HG02943 (cell line): ENCODE measurements around the gene TAS2R9.
"Not testable (repeated sequence)": the region's sequence is repeated elsewhere in the genome, so short reads cannot be mapped to it uniquely, and the experiment has no call there.

ENCODE experiments used
- ATAC-seq: cut with Tn5 transposase; IDR thresholded peaks from one replicate; pipeline ENCODE4 v1.9.1; 2021; ENCODE audit warnings: mild to moderate bottlenecking, low read depth, moderate library complexity; ENCODE audit not compliant: unreplicated experiment

TAS2R9 gene

DNA sequence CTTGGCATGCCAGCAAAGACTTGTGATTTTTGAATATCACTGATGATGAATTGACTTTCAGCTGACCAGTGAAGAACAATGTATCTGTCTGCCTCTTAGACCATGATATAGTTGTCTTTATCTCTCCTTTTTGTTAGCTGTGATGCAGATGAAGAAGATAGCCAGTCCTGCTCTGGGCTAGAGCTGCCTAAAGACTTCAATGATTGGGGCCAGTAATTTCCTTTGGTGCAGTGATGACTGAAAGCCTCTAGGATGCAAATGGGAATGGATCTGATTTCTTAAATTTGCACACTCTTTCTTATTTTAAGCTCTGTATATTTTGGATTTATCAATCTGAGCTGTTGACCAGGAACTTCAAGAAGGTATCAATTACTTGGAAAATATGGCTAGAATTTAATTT, at the start of gene TAS2R9:
Gene TAS2R9, minus strand, starts transcription at position 101 of the 400 bp plus-strand sequence. Its CDS starts 93 bp downstream, at position 8.
- ATAC-seq = no peak

- ATAC-seq = no peak
These were observed 45.8 kb upstream of the TAS2R9 start for GRCh38 chr12:10855807-10856206.

GRCh38 chr12:10853776-10854175, 43.8 kb upstream of the TAS2R9 start:
- ATAC-seq = no peak

GRCh38 chr12:10851243-10851858, 41.4 kb upstream of the TAS2R9 start:
- no peak for ATAC-seq

DNA sequence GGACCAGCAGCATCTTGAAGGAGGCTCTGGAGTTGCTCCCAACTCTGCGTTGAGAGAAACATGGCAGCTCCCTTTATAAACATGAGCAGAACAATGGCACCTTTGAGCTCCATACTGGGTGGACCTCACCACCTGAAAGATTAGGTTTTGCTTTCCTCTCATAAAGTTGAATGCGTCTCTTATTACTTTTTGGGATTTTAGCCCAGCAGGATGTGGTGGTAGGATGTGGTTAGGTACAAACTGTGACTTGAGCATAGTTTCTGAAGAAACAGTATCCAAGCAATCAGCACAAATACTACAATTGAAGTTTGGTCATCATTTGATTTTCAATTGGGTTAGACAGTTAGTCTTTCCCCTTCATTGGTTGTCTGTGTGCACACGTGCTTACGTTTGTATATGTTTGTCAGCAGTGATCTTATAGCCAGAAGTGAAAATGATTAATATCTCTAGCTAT, 39.5 kb upstream of the TAS2R9 start, which contains the start of gene PRR4:
Gene PRR4, minus strand, starts transcription at position 51 of the 454 bp plus-strand sequence. Its CDS starts 38 bp downstream, at position 13.
- ATAC-seq = no peak

DNA sequence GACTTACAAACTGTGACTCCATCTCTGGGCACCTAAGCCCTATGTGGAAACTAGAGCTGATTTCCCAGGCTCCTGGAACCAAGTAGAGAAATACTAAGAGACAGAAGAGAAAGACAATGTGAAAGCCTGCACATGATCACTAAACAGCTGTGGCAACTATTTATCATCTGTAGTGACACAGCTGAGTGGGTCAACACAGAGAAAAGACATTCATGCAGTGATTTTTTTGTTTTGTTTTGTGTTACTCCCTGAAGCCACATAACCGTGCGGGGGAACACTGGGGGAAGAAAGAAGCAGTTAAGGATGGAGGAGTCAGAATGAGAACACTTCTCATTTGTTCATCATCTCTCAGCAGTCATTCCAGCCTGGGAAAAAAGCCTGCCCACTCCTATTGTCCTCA, 37.8 kb upstream of the TAS2R9 start:
- no peak for ATAC-seq

- ATAC-seq = no peak
These were observed 32.9 kb upstream of the TAS2R9 start for GRCh38 chr12:10842862-10843261.

GRCh38 chr12:10838461-10838860, 28.5 kb upstream of the TAS2R9 start:
- ATAC-seq = no peak

GRCh38 chr12:10829994-10830393, 20.0 kb upstream of the TAS2R9 start:
- ATAC-seq = no peak

GRCh38 chr12:10826258-10826657, 16.3 kb upstream of the TAS2R9 start, which contains the start of gene TAS2R10:
TSS of gene TAS2R10 (minus strand) at chr12:10826358. CDS start at chr12:10826269, 89 bp downstream.
- no peak for ATAC-seq

- no peak for ATAC-seq
These were observed 15.0 kb upstream of the TAS2R9 start for GRCh38 chr12:10824957-10825356.

- no peak for ATAC-seq
These were observed 2.0 kb upstream of the TAS2R9 start for GRCh38 chr12:10811883-10812536.

DNA sequence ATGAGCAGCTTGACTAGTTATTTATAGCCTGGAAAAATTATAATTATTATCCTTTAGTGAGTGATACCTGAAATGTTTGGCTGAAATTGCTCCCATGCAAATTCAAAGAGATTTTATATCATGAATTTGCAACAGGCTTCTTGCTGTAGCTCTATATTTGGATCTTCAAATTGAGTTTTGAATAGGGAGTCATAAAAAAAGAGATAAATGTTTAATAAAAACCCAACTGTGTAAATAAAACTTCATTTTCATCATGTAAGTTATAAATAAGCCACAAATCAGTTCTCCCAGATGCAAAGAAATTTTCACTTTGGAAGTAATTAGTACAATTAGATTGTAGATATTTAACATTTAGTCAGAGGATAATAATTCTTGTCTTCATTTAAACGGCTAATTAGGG, 2.8 kb downstream of the TAS2R9 start, which contains the start of gene TAS2R8:
Gene TAS2R8, minus strand, starts transcription at position 101 of the 400 bp plus-strand sequence. CDS start 306 bp downstream, outside the sequence.
- no peak for ATAC-seq

- ATAC-seq = no peak
These were observed 7.4 kb downstream of the TAS2R9 start, which contains the start of gene TAS2R7 for GRCh38 chr12:10802587-10802986. TSS of gene TAS2R7 (minus strand) at chr12:10802627. CDS start at chr12:10802570, 57 bp downstream.

- ATAC-seq = no peak
These were observed 8.2 kb downstream of the TAS2R9 start for GRCh38 chr12:10801741-10802140.

DNA sequence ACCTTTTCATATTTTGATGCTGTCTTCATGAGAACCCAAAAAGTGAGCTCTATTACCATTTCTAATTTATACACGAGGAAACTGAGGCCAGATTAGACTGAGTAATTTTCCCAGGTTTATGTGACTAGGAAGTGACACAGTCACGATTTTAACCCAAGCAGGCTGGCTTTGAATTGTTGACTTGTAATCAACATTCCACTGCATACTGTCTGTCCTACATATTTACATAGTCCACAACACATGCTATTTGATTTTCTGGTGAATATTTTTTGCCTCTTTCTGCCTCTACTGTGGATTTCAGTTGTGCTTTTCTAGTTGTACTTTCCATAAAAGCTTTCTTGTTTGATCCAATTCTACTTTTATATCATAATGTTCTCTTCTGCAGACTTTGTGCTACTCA, 15.7 kb downstream of the TAS2R9 start:
- ATAC-seq = no peak

DNA sequence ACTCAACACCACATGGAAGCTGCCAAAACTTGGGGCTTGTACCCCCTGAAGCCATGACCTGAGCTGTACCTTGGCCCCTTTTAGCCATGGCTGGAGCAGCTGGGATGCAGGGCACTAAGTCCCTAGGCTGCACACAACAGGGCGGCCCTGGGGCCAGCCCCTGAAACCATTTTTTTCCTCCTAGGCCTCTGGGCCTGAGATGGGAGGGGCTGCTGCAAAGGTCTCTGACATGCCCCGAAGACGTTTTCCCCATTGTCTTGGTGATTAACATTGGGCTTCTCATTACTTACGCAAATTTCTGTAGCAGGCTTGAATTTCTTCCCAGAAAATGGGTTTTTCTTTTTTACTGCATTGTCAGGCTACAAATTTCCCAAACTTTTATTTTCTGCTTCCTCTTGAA, 18.2 kb downstream of the TAS2R9 start:
- ATAC-seq = not testable (repeated sequence)

GRCh38 chr12:10783252-10783651, 26.7 kb downstream of the TAS2R9 start:
- ATAC-seq = no peak

- no peak for ATAC-seq
These were observed 30.9 kb downstream of the TAS2R9 start for GRCh38 chr12:10779103-10779502.

DNA sequence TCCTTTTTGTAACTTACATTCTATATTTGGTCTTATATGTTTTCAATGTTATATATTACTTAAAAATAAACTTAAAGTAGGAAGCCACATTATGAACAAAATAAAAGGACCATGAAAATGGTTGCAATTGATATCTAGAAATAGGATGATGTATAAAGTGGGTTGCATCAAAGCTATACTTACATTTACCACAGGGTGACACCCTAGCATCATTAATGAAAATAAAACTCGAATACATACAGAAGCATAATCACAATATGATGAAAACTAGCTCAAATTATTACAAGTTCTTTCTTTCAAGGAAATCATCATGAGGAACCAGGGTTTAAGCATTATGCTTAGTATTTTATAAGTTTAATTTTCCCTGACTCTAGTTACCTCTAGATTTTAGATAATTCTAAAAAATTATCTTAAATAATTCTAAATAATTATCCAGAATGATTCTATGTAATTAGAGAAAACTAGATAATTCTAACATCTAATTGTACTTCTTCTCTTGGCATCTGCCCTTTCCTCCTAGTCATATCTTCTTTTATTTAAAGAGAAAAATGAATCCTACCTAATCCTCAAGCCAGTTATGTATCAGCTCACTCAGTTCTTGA, 38.7 kb downstream of the TAS2R9 start:
- ATAC-seq = no peak

DNA sequence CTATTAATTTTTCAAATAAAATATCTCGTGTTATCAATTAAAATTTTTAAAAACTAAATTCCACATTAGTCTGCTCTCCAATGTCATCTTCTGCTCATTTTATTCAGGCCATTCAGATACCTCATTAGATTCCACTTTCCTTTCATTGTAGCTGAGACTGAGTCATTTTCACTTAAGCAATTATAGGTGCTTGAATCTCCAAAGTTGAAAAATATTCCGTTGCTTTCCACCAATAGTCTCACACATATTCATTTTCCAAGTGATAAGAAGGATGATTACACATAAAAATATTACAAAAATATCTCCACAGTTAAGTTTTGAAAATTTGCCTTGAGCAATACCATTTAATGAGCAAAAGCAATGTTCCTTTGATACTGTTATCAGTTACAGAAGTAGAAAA, 50.3 kb downstream of the TAS2R9 start:
- no peak for ATAC-seq
